ENCODE data around the gene PLCH1. TPM values are rescaled to one million over a fixed set of nuclear protein-coding genes. Genes with fewer than 3 reads are reported as not detected.

Gene PLCH1
- total RNA-seq, 1 experiment from 2014 or later, result 3.1 TPM

DNA sequence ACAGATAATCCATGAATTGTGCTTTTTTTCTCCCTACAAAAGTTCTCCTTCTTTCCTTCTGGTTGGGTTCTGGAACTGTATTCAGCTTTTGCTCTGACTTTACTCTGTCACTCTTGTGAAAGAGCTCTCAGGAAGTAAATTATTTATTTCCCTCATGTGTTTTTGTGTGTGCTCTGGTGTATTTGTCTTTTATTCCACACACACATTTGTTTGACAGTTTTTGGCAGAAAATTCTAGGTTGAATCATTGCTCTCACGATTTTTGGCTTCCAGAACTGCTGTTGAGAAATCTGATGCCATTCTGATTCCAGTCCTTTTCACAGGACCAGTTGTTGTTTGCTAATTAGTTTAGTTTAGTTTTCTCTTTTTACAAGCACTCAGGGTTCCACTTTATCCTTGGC, 172.8 kb downstream of the PLCH1 start:
- intact Hi-C loops (cut with micrococcal nuclease; ENCODE audit: unreplicated experiment), result no loop called here
- TF ChIP-seq, protein P1, sequence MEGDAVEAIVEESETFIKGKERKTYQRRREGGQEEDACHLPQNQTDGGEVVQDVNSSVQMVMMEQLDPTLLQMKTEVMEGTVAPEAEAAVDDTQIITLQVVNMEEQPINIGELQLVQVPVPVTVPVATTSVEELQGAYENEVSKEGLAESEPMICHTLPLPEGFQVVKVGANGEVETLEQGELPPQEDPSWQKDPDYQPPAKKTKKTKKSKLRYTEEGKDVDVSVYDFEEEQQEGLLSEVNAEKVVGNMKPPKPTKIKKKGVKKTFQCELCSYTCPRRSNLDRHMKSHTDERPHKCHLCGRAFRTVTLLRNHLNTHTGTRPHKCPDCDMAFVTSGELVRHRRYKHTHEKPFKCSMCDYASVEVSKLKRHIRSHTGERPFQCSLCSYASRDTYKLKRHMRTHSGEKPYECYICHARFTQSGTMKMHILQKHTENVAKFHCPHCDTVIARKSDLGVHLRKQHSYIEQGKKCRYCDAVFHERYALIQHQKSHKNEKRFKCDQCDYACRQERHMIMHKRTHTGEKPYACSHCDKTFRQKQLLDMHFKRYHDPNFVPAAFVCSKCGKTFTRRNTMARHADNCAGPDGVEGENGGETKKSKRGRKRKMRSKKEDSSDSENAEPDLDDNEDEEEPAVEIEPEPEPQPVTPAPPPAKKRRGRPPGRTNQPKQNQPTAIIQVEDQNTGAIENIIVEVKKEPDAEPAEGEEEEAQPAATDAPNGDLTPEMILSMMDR (conservative IDR thresholded peaks at IDR 0.05; ENCODE audit: low read depth, low read length), result no peak
- no peak for TF ChIP-seq EZH2 (IDR thresholded peaks at IDR 0.05; ENCODE audit: borderline replicate concordance, low read depth, low read length, poor library complexity, severe bottlenecking)
- no TSS peak for BruUV-seq (replicated peaks)
- H3K27me3 ChIP-seq (replicated peaks; ENCODE audit: insufficient read depth, low read depth, low read length, poor library complexity), result no peaks in the 10 kb centered on the region
- H3K4me1 ChIP-seq (ENCODE audit: insufficient read depth, low read length, poor library complexity, severe bottlenecking), result peaks cover 3% of the 10 kb centered on the region
- H3K36me3 ChIP-seq (ENCODE audit: insufficient read depth, low read length, poor library complexity, severe bottlenecking), result no peaks in the 10 kb centered on the region
- H3K27ac ChIP-seq (ENCODE audit: low read depth, low read length, poor library complexity, severe bottlenecking), result no peak overlapping the region
- CTCF ChIA-PET, result no interaction called here
- no peak overlapping the region for H3K4me3 ChIP-seq (ENCODE audit: low read depth, low read length, poor library complexity, severe bottlenecking)
- POLR2A ChIA-PET (ENCODE audit: low non-redundant PET), result no interaction called here
- H3K9me3 ChIP-seq (ENCODE audit: low read depth, low read length, poor library complexity, severe bottlenecking), result no peaks in the 10 kb centered on the region
- DNase-seq (ENCODE audit: low spot score), result peak; percentile 31

DNA sequence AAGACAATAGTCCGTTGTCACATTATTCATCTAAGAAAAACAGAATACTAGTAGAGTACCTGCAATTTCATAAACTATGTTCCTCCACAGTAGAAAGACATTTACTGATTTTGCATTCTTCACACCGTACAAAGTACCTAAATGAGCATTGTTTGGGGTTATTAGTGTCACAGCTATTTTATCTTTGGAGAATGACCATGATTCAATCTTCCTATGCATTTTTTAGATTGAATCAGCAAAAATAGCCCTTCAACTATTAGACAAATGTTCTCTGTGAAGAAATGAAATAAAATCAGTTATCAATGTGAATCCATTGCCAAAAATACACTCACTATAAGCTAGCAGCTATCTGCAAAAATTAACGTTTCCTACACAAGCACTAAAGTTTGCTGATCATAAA, 176.6 kb downstream of the PLCH1 start:
- ChIA-PET POLR2A (ENCODE audit: low non-redundant PET) (no interaction called here), CTCF (no interaction called here)
- Histone ChIP-seq H3K4me3 (ENCODE audit: low read depth, low read length, poor library complexity, severe bottlenecking) (no peak overlapping the region), H3K9me3 (ENCODE audit: low read depth, low read length, poor library complexity, severe bottlenecking) (no peaks in the 10 kb centered on the region), H3K27ac (ENCODE audit: low read depth, low read length, poor library complexity, severe bottlenecking) (no peak overlapping the region), H3K27me3 (replicated peaks; ENCODE audit: insufficient read depth, low read depth, low read length, poor library complexity) (no peaks in the 10 kb centered on the region), H3K36me3 (ENCODE audit: insufficient read depth, low read length, poor library complexity, severe bottlenecking) (no peaks in the 10 kb centered on the region), H3K4me1 (ENCODE audit: insufficient read depth, low read length, poor library complexity, severe bottlenecking) (no peaks in the 10 kb centered on the region)
- no peak for TF ChIP-seq EZH2 (IDR thresholded peaks at IDR 0.05; ENCODE audit: borderline replicate concordance, low read depth, low read length, poor library complexity, severe bottlenecking)
- TF ChIP-seq, protein P1 (conservative IDR thresholded peaks at IDR 0.05; ENCODE audit: low read depth, low read length), result no peak
- BruUV-seq (replicated peaks), result no TSS peak
- intact Hi-C loops (cut with micrococcal nuclease; ENCODE audit: unreplicated experiment), result no loop called here
- DNase-seq (ENCODE audit: low spot score), result no peak

DNA sequence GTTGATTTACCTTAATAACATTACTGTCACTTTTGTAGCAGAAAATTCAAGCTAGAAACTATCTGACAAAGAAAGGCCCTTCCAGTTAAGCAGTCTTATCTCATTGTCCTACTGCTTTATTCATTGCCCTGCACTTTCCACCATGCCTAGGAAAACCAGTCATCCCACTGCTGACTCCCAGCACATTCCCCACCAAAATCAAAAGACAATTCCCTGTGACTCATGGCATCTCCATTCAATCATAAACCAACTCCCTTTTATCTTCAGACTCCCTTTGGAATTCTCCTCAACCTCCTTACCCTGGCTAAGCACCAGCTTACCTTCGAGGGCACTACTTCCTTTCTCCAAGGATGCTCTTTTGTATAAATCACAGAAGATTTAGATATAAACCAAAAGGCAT, 184.3 kb downstream of the PLCH1 start:
- Histone ChIP-seq H3K4me1 (ENCODE audit: insufficient read depth, low read length, poor library complexity, severe bottlenecking) (peaks cover 20% of the 10 kb centered on the region), H3K27me3 (replicated peaks; ENCODE audit: insufficient read depth, low read depth, low read length, poor library complexity) (no peaks in the 10 kb centered on the region), H3K36me3 (ENCODE audit: insufficient read depth, low read length, poor library complexity, severe bottlenecking) (no peaks in the 10 kb centered on the region), H3K4me3 (ENCODE audit: low read depth, low read length, poor library complexity, severe bottlenecking) (no peak overlapping the region), H3K27ac (ENCODE audit: low read depth, low read length, poor library complexity, severe bottlenecking) (no peak overlapping the region), H3K9me3 (ENCODE audit: low read depth, low read length, poor library complexity, severe bottlenecking) (no peaks in the 10 kb centered on the region)
- CTCF ChIA-PET, result no interaction called here
- intact Hi-C loops (cut with micrococcal nuclease; ENCODE audit: unreplicated experiment), result no loop called here
- no TSS peak for BruUV-seq (replicated peaks)
- no peak for DNase-seq (ENCODE audit: low spot score)
- POLR2A ChIA-PET (ENCODE audit: low non-redundant PET), result no interaction called here
- TF ChIP-seq, protein P1 (conservative IDR thresholded peaks at IDR 0.05; ENCODE audit: low read depth, low read length), result no peak

Data from A673 (cell line).